HG02588 (cell line): ENCODE results near the gene MYO3B.
A peak's percentile ranks its signal among the peaks of the same experiment; 100 is the strongest.

Experiments used
- ATAC-seq: cut with Tn5 transposase; IDR thresholded peaks from one replicate; pipeline ENCODE4 v1.9.1; 2021; ENCODE audit warnings: mild to moderate bottlenecking, moderate library complexity; ENCODE audit not compliant: unreplicated experiment

MYO3B gene

GRCh38 chr2:170177950-170178781, at the start of gene MYO3B:
TSS of gene MYO3B (plus strand) at chr2:170178147. CDS start at chr2:170178288, 141 bp downstream.
- peak; percentile 36 for ATAC-seq

GRCh38 chr2:170139276-170139967, 38.5 kb upstream of the MYO3B start:
- ATAC-seq: no peak

- ATAC-seq: no peak
These were observed 37.4 kb upstream of the MYO3B start for GRCh38 chr2:170140561-170140960.

DNA sequence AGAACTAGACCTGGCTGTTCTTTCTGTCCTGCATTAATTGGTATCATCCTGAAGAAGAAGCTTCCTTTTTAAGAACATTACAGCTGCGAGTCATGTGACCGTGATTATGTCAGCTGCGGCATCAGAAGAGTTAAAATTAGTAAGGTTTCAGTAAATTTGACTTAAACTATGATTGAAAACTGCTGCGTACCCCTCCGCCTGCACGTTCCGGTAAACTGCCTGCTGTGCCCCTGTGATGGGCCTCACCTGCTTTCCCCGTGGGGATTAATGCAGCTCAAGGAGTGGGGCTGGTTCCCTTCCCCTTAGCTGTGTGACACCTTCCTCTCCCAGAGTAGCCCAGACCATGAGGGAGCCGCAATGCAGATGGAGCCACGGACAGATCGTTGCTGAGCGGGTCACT, 36.1 kb upstream of the MYO3B start:
- peak; percentile 42 for ATAC-seq

- ATAC-seq: no peak
These were observed 35.4 kb upstream of the MYO3B start for GRCh38 chr2:170142502-170142901.

GRCh38 chr2:170143045-170143717, 34.8 kb upstream of the MYO3B start:
- ATAC-seq: no peak

DNA sequence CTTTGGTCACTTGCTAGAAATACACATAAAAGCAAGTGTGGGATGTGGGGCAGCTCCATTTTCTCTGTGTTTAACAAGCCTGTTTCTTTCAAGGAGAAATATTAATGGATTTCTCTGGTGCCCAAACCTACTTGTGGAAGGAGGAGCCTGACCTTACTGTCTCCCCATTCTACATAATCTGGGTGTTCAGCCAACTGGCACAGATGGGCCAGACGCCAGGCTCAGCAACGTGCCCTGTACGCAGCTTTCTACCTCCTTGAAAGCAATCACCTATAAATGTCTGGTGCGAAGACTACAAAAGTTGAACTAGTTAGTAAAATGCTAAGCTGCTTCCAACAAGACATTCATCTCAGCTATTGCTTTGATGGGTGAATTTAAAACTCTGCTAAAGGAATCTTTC, 33.2 kb upstream of the MYO3B start:
- no peak for ATAC-seq

DNA sequence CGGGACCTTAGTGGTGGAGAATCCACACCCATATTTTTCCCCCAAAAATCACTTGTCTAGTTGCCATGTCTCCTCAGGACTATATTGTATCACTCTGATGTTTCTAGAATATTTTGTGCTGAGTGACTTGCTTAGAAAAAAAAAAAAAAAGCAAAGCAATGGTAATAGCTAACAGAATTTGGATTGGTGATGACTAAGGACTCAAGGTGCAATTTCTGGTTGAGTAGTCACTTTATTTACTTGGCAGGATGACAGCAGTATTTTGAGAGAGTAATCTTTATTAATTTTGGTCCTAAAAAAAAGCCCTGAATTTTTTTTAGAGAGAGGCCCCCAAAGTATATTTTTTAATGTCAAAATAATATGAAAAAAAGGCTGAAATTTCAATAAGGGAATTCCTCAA, 32.8 kb upstream of the MYO3B start:
- ATAC-seq: no peak

GRCh38 chr2:170145675-170146432, 32.1 kb upstream of the MYO3B start:
- ATAC-seq: no peak

DNA sequence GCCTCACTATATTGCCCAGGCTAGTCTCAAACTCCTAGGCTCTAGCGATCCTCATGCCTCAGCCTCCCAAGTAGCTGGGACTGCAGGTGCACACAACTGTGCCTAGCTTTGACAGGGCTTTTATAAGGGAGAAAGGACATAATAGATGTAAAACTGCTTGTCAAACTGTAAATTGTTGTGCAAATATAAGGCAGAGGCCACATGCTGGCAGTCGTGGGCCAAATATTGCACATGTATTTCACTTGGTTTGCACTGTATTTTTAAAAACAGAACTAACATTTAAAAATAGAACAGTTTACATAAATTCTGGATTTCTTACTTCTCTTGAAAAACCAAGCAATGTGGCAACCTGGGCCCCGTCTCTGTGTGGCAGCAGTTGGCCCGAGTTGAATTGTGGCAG, 31.2 kb upstream of the MYO3B start:
- ATAC-seq: no peak

- ATAC-seq: no peak
These were observed 30.4 kb upstream of the MYO3B start for GRCh38 chr2:170147576-170147975.

- ATAC-seq: no peak
These were observed 29.8 kb upstream of the MYO3B start for GRCh38 chr2:170148161-170148560.

- ATAC-seq: no peak
These were observed 25.5 kb upstream of the MYO3B start for GRCh38 chr2:170152421-170152820.

DNA sequence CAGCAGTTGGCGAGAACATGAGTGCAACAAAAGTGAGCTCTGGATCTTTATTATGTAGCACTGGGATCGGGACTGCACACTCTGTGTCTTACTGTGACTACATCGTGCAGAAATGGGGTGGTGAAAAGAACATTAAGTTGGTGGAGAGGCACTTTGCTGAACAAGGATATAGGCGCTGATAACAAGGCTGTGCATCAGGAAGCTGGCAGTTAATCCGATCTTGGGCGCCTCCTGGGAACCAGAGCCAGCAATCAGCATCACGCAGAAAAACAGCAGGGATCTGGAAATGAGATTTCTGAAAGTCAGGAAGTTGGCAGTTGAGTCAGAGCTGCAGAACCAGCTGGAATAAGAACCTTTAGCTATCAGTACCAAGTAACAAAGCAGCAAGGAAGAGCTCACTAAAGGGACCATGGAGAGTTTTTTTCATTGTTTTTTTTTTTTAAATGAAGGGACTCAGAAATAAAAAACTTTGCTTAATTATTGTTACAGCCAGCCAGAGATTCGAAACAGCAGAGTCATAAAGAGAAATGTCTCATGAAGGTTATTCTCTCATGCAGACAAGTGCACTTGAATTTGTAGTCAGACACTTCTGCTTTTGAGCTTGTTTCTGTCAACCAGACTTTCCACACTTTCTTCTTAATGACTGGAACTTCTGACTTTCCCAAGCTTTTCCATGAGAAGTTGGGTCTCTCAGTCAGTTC, 22.8 kb upstream of the MYO3B start:
- no peak for ATAC-seq

GRCh38 chr2:170155723-170156253, 22.2 kb upstream of the MYO3B start:
- no peak for ATAC-seq

DNA sequence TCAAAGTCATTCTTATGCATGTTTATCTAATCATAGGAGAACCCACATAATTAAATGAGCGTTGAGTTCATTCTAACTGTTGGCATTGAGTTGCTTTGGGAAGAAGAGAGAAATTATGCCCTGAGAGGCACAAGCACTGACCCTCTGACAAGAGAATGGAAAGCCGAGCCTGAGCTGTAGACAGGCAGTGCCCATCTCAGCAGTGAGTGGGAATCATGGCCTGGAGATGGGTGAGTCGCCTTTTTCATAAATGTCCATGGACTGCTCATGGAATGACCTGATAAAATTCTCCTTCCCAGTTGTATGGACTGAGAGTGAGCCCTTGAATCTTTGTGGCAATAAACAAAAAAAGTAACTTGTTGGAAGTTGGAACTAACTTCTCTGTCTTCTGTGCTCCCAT, 21.4 kb upstream of the MYO3B start:
- ATAC-seq: no peak

GRCh38 chr2:170157025-170157684, 20.8 kb upstream of the MYO3B start:
- ATAC-seq: no peak

GRCh38 chr2:170159060-170159459, 18.9 kb upstream of the MYO3B start:
- no peak for ATAC-seq

GRCh38 chr2:170161516-170162270, 16.3 kb upstream of the MYO3B start:
- no peak for ATAC-seq
